RKO (cell line): ENCODE measurements around the gene OR1F1.
"Not testable (repeated sequence)": the region's sequence is repeated elsewhere in the genome, so short reads cannot be mapped to it uniquely, and the experiment has no call there.

Experiments
- DNase-seq: peaks from one replicate; pipeline ENCODE4 v3.0.0-alpha.2; 2016; ENCODE audit warnings: low spot score

Gene OR1F1

DNA sequence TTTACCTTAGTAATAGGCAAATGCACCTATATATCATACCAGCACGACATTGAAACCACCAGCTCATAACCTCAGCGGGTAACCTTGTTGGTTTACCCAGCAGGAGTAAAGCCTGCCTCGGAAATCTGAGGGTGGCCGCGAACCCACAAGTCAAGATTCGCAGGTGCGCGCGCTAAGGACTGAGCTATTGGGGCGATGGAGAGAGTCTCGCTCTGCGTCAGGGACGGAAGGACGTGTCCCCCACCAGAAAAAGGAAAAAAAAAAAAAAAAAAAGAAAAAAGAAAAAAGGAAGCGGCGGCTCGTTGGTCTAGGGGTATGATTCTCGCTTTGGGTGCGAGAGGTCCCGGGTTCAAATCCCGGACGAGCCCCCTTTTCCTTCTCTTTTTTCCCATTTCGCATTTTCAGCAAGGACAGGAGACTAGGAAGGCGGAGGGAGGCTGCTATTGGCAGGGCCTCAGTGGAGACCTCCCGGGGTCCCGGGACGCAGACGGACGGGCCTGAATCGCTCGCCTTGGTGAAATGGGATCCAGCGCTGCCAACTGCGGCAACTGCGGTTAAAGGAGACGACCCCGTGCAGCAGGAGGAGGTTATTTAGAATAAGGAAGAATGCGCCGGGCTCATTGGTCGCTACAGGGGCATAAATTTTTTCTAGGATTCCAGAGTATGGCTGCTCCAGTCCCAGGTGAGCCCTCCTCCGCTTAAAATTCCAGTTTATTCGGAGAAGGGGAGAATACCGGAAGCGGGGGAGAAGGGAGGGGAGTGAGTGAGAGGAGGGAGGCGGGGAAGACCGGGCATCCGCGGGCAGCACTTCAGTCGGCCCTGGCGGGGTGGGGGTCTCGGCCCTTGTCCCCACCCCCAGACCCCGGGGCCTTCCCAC is at the start of gene OR1F1:
Gene OR1F1, plus strand, starts transcription at position 407 of the 877 bp plus-strand sequence.
- DNase-seq: peak; percentile 59

DNA sequence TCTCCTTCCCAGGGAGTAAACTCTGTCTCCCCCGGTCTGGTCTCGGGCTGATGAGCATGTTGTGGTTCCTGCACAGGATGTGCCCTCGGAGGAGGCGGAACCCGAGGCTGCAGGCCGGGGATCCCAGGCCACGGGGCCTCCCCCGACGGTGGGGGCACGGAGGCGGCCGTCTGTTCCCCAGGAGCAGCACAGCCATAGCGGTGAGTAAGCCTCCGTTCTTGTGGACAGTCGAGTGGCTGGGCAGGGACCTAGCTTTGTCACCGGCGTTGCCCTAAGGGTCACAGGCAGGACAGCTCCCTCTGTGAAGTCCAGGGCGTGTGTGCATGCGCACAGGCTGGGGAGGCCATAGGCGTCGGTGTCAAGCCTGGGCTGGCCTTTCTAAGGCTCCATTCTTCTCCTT is 49.7 kb upstream of the OR1F1 start:
- no peak for DNase-seq

- DNase-seq: no peak
These were observed 49.1 kb upstream of the OR1F1 start for GRCh38 chr16:3138823-3139426.

GRCh38 chr16:3139561-3139960 is 48.4 kb upstream of the OR1F1 start:
- DNase-seq: not testable (repeated sequence)

DNA sequence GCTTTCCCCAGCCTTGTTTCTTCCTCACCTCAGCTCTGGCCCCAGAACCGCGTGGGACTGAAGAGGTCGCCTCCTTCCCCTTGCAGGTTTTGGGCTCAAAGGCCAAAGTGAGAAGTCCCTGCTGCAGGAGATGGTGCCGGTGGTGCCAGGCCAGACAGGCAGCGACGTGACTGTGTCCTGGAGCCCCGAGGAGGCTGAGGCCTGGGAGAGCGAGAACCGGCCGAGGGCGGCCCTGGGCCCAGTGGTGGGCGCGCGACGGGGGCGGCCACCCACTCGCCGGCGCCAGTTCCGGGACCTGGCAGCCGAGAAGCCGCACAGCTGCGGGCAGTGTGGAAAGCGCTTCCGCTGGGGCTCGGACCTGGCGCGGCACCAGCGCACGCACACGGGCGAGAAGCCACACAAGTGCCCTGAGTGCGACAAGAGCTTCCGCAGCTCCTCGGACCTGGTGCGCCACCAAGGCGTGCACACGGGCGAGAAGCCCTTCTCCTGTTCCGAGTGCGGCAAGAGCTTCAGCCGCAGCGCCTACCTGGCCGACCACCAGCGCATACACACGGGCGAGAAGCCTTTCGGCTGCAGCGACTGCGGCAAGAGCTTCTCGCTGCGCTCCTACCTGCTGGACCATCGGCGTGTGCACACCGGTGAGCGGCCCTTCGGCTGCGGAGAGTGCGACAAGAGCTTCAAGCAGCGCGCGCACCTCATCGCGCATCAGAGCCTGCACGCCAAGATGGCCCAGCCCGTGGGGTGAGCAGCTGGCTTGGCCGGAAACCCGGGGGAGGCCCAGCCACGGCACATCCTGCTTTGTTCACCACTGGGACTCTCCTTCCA is 47.2 kb upstream of the OR1F1 start:
- no peak for DNase-seq

- no peak for DNase-seq
These were observed 46.2 kb upstream of the OR1F1 start for GRCh38 chr16:3141781-3142311.

GRCh38 chr16:3142327-3142726 is 45.7 kb upstream of the OR1F1 start:
- DNase-seq: no peak

GRCh38 chr16:3142770-3143169 is 45.2 kb upstream of the OR1F1 start:
- DNase-seq: no peak

GRCh38 chr16:3143189-3143588 is 44.8 kb upstream of the OR1F1 start:
- no peak for DNase-seq

GRCh38 chr16:3143598-3144320 is 44.2 kb upstream of the OR1F1 start:
- DNase-seq: no peak

DNA sequence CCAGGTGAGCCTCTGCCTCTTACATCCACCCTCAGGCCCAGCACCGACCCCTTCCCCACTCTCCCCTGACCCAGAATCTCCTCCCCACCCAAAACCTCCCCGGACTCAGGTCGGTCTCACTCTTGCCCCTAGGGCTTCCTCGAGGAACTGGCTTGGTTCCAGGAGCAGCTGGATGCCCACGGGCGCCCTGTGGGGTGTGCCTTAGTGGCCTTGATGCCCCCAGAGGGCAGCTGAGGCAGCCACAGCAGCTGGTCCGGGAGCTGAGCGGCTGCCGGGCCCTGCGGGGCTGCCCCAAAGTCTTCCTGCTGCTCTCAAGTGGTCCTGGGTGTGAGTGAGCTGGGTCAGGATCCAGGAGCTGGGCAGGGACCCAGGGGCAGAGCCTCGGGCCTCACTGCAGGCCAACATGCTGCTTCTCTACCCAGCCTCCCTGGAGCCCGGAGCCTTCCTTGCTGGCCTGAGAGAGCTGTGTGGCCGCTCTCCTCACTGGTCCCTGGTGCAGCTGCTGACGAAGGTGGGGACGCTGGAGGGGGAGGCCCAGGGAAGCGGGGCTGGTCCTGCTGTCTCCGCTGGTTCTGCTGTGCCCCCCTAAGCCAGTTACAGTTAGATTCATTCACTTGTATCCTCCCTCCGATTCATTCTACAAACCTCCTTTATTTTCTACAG is 43.6 kb upstream of the OR1F1 start:
- no peak for DNase-seq

GRCh38 chr16:3145151-3145550 is 42.9 kb upstream of the OR1F1 start:
- DNase-seq: no peak

DNA sequence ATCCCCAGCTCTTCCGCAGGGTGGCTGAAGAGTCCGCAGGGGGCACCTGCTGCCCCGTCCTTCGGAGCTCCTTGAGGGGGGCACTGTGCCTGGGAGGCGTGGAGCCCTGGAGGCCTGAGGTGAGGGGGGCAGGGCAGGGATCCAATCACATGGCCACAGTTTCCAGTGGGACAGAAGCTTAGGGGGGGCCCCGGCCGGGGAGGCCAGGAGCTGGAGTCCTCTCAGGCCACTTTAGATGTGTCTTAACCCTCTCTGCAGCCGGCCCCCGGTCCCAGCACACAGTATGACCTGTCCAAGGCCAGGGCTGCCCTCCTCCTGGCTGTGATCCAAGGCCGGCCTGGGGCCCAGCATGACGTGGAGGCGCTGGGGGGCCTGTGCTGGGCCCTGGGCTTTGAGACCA is 42.3 kb upstream of the OR1F1 start:
- DNase-seq: no peak

- DNase-seq: no peak
These were observed 40.8 kb upstream of the OR1F1 start for GRCh38 chr16:3147046-3147756.

- no peak for DNase-seq
These were observed 40.3 kb upstream of the OR1F1 start for GRCh38 chr16:3147757-3148104.

DNA sequence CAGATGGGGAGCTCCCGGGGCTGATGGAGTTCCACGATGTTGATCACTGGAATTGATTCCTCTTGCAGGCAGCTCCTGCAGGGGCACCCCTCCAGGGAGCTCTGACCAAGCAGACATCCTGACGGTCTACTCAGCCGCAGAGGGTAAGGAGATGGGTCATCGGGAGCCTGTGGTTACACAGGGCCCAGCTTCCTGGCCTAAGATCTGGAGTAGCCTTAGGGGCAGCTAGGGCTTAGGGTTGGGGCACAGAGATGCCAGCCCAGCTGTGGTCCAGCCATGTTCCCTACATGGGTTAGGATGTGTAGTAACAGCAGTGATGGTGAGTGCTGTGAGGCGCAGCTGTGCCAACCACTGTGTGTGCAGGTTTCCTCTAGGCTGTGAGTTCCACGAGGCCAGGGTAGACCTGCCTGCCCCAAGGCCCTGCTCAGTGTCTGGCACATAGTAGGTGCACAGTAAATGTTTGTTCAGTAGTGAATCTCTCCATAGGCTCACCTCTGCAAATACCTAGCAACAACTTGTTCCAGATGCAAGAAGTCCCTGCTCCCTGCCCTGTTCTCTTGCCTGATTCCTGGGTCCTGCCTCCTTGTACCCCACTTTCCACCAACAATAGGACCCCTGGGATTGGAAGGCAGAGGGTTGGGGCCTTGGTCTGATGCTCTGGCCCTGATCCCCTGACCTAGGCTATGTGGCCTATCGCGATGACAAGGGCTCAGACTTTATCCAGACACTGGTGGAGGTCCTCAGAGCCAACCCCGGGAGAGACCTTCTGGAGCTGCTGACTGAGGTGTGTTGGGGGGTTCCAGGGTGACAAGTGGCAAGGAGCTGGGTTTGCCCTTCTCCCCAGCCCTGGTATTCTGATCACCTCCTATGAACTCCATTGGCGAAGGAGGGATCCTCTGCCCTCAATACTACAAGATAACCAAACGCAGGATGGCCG is 39.5 kb upstream of the OR1F1 start:
- no peak for DNase-seq

- DNase-seq: no peak
These were observed 38.8 kb upstream of the OR1F1 start for GRCh38 chr16:3149193-3149530.

- peak; percentile 80 for DNase-seq
These were observed 38.2 kb upstream of the OR1F1 start for GRCh38 chr16:3149630-3150345.
